ENCODE measurements around the gene SLC36A3.

DNA sequence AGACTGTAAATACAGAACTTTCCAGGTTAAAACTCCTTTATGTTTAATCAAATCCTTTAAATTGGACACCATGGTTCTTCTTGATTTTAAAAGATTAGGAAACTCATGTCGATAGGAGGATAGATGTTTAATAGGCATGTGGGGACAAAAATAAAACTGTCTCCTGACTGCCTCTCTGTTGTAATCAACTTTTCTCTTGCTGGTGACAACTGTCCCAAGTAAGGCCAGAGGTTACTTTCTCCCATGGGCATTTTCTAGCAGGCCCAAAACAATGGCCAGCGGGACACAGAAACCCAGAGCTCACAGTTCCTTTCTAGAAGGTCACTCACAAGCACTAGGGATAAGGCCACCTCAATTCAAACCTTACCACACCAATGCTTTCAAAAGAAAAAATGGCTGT, 29.3 kb upstream of the SLC36A3 start:
- no peak for TF ChIP-seq POLR2A (IDR thresholded peaks at IDR 0.05)
- TF ChIP-seq, protein P1, sequence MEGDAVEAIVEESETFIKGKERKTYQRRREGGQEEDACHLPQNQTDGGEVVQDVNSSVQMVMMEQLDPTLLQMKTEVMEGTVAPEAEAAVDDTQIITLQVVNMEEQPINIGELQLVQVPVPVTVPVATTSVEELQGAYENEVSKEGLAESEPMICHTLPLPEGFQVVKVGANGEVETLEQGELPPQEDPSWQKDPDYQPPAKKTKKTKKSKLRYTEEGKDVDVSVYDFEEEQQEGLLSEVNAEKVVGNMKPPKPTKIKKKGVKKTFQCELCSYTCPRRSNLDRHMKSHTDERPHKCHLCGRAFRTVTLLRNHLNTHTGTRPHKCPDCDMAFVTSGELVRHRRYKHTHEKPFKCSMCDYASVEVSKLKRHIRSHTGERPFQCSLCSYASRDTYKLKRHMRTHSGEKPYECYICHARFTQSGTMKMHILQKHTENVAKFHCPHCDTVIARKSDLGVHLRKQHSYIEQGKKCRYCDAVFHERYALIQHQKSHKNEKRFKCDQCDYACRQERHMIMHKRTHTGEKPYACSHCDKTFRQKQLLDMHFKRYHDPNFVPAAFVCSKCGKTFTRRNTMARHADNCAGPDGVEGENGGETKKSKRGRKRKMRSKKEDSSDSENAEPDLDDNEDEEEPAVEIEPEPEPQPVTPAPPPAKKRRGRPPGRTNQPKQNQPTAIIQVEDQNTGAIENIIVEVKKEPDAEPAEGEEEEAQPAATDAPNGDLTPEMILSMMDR (IDR thresholded peaks at IDR 0.05), result no peak
